Measurements from ENCODE around the gene SALL4. TPM values are rescaled to one million over a fixed set of nuclear protein-coding genes. Genes with fewer than 3 reads are reported as not detected.

The SALL4 gene
- total and polyA plus RNA-seq, 2 of the 8 experiments (the other 6 are each of a cell fraction or from before 2014, with no cell fraction given) = 108 to 235 TPM

DNA sequence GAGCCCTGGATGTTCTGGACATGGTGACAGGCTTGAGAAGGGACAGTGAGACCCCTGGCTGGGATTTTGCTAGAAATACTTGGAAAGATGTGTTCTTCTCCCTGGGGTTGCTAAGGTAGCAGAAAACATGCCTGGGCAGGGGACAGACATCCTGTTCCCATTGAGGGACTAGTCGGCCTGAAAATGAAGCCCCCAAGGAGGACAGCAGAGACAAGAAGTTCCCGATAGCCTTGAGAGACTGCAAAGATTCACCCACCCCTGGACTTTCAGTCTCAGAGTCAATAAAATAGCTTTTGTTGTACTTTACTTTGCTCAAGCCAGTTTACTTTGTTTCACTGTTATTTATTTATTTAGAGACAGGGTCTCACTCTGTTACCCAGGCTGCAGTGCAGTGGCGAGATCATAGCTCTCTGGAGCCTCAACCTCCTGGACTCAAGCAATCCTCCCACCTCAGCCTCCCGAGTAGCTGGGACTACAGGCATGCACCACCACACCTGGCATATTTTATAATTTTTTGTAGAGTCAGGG is 62.5 kb downstream of the SALL4 start:
- H3K4me2 ChIP-seq (ENCODE audit: insufficient read depth in 1 of 2, low read depth in 2 of 2, low read length in 2 of 2) = no peak overlapping the region
- H2BK12ac ChIP-seq (ENCODE audit: low read depth, low read length) = no peak overlapping the region

More for the DNA sequence above, 62.5 kb downstream of the SALL4 start:
- ChIA-PET POLR2A (ENCODE audit: partially characterized antibody) (interaction anchor here (1.4 kb wide), 1 partner anchor 11 kb away, joined by 4 read pairs; no protein-coding TSS in a partner anchor), CTCF (ENCODE audit: partially characterized antibody) (interaction anchor here (0.5 to 1.5 kb wide), 2 partner anchors 27 to 116 kb away, joined by 3 to 5 read pairs; no protein-coding TSS in a partner anchor)
- no peak overlapping the region for H3K18ac ChIP-seq (ENCODE audit: extremely low read depth, low read length)
- H3K27ac ChIP-seq (ENCODE audit: low read depth, low read length) = no peak overlapping the region
- H3K36me3 ChIP-seq (ENCODE audit: control insufficient read depth in 2 of 4, insufficient read depth in 4 of 4, low read length in 3 of 4) = no peaks in the 10 kb centered on the region
- no peaks in the 10 kb centered on the region for H3K27me3 ChIP-seq (replicated peaks in 1 of 4; ENCODE audit: control insufficient read depth in 3 of 4, extremely low read depth in 1 of 4, insufficient read depth in 3 of 4, low read length in 3 of 4)
- no peak for TF ChIP-seq CBX5 (IDR thresholded peaks at IDR 0.05; ENCODE audit: low read depth, low read length)
- no peak for TF ChIP-seq MAFK (IDR thresholded peaks at IDR 0.05; ENCODE audit: low read depth, low read length)
- TF ChIP-seq, protein P1, sequence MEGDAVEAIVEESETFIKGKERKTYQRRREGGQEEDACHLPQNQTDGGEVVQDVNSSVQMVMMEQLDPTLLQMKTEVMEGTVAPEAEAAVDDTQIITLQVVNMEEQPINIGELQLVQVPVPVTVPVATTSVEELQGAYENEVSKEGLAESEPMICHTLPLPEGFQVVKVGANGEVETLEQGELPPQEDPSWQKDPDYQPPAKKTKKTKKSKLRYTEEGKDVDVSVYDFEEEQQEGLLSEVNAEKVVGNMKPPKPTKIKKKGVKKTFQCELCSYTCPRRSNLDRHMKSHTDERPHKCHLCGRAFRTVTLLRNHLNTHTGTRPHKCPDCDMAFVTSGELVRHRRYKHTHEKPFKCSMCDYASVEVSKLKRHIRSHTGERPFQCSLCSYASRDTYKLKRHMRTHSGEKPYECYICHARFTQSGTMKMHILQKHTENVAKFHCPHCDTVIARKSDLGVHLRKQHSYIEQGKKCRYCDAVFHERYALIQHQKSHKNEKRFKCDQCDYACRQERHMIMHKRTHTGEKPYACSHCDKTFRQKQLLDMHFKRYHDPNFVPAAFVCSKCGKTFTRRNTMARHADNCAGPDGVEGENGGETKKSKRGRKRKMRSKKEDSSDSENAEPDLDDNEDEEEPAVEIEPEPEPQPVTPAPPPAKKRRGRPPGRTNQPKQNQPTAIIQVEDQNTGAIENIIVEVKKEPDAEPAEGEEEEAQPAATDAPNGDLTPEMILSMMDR (IDR thresholded peaks at IDR 0.05; ENCODE audit: control extremely low read depth in 1 of 3, insufficient read depth in 1 of 3, low read depth in 1 of 3, low read length in 3 of 3) = no peak
- H2AFZ ChIP-seq (ENCODE audit: low read length) = no peak overlapping the region
- H3K23ac ChIP-seq (ENCODE audit: insufficient read length) = no peak overlapping the region
- H2AK5ac ChIP-seq (ENCODE audit: low read depth, low read length) = no peak overlapping the region
- FAIRE-seq (no peak), DNase-seq (ENCODE audit: low read depth in 1 of 2, low spot score in 2 of 2) (no peak)
- H3K9ac ChIP-seq (replicated peaks in 1 of 4; ENCODE audit: extremely low read depth in 1 of 4, low read depth in 3 of 4, low read length in 3 of 4) = no peak overlapping the region
- WGBS, 2 experiments (ENCODE audit: extremely low coverage in 1 of 2, insufficient coverage in 1 of 2, insufficient read length in 1 of 2, insufficient replicate concordance in 2 of 2, low coverage in 1 of 2, low lambda C conversion rate in 2 of 2, missing lambda C conversion rate in 1 of 2) = 95% methylated on average over 4 of the region's 4 CpGs; no CpG with 5 or more reads in 1 of the 2 experiments
- H4K8ac ChIP-seq (ENCODE audit: extremely low read depth, insufficient read depth, low read length) = no peak overlapping the region
- no peak overlapping the region for H4K91ac ChIP-seq (replicated peaks; ENCODE audit: insufficient read length, low read length)
- H2BK5ac ChIP-seq (ENCODE audit: low read depth, low read length) = no peak overlapping the region
- no peaks in the 10 kb centered on the region for H3K23me2 ChIP-seq (ENCODE audit: low read depth, low read length)
- no peak overlapping the region for H2BK15ac ChIP-seq (ENCODE audit: low read length)
- peaks cover 0 to 3% of the 10 kb centered on the region in 2 experiments for H4K20me1 ChIP-seq (replicated peaks in 1 of 2; ENCODE audit: control insufficient read depth in 1 of 2, insufficient read depth in 2 of 2, low read length in 2 of 2)
- 0 out of 7 replicates have a peak, but pooled peaks cover 0 to 4% (median 0%) of the 10 kb centered on the region in 4 experiments for H3K4me1 ChIP-seq (replicated peaks in 1 of 4; ENCODE audit: control insufficient read depth in 3 of 4, insufficient read depth in 4 of 4, low read length in 3 of 4)
- no peak overlapping the region for H2BK120ac ChIP-seq (replicated peaks; ENCODE audit: low read depth, low read length)
- H3K4ac ChIP-seq (replicated peaks; ENCODE audit: insufficient read length, low read depth, low read length) = no peak overlapping the region
- H3K14ac ChIP-seq (ENCODE audit: insufficient read length) = no peak overlapping the region
- no peaks in the 10 kb centered on the region for H3K79me2 ChIP-seq (ENCODE audit: control insufficient read depth in 1 of 2, insufficient read depth in 2 of 2, low read length in 2 of 2)
- no peak overlapping the region for H2BK20ac ChIP-seq (ENCODE audit: low read length)
- H3K79me1 ChIP-seq (ENCODE audit: low read depth, low read length) = no peaks in the 10 kb centered on the region; the same call in 1 of the 2 replicates
- H3K9me3 ChIP-seq (ENCODE audit: insufficient read depth in 2 of 2, low read depth in 1 of 2, low read length in 1 of 2) = no peaks in the 10 kb centered on the region
- H4K5ac ChIP-seq (ENCODE audit: insufficient read length, low read depth, low read length) = no peak overlapping the region
- no peak overlapping the region for H3K56ac ChIP-seq (replicated peaks; ENCODE audit: insufficient read length, low read depth, low read length)
- no peak overlapping the region for H3K4me3 ChIP-seq (ENCODE audit: extremely low read depth in 1 of 4, insufficient read depth in 2 of 4, low read depth in 3 of 4, low read length in 4 of 4)
